ENCODE measurements around the gene SMAD5. TPM values are rescaled to one million over a fixed set of nuclear protein-coding genes. Genes with fewer than 3 reads are reported as not detected.

SMAD5 gene
- total RNA-seq, 4 donors from 2014 or later: 51.8 to 122 (median 63.3) TPM

DNA sequence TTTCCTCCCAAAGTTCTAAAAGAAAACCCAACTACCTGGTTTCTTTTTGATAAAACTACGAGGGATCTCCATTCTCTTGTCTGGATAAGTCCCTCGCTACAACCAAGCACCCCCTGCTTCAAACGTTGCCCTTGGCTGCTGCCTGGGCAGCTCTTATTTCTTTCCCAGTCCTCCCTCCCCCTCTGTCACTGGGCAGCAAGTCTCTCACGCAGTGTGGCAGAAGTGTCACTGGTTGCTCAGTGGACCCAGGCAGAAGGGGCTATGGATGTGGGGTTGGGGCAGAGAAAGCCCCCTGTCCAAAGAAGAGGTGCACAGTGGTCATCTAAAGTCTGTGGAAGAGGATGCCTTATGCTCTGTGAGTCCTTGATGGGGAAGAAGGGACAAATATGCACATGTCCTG lies 67.5 kb downstream of the SMAD5 start:
- H3K9me3 ChIP-seq: no peaks in the 10 kb centered on the region
- no peak for DNase-seq
- intact Hi-C loops (cut with DNase I): no loop called here
- TF ChIP-seq, protein P1, sequence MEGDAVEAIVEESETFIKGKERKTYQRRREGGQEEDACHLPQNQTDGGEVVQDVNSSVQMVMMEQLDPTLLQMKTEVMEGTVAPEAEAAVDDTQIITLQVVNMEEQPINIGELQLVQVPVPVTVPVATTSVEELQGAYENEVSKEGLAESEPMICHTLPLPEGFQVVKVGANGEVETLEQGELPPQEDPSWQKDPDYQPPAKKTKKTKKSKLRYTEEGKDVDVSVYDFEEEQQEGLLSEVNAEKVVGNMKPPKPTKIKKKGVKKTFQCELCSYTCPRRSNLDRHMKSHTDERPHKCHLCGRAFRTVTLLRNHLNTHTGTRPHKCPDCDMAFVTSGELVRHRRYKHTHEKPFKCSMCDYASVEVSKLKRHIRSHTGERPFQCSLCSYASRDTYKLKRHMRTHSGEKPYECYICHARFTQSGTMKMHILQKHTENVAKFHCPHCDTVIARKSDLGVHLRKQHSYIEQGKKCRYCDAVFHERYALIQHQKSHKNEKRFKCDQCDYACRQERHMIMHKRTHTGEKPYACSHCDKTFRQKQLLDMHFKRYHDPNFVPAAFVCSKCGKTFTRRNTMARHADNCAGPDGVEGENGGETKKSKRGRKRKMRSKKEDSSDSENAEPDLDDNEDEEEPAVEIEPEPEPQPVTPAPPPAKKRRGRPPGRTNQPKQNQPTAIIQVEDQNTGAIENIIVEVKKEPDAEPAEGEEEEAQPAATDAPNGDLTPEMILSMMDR (IDR thresholded peaks at IDR 0.05): no peak
- no peak for TF ChIP-seq POLR2A (IDR thresholded peaks at IDR 0.05)
- H3K4me3 ChIP-seq (replicated peaks in 1 of 3): no peak overlapping the region
- H3K27ac ChIP-seq: no peak overlapping the region
- 56 to 64% methylated on average over 4 of the region's 4 CpGs for WGBS, 2 donors
- H3K36me3 ChIP-seq: no peaks in the 10 kb centered on the region
- H3K4me1 ChIP-seq: no peaks in the 10 kb centered on the region
- no peaks in the 10 kb centered on the region for H3K27me3 ChIP-seq

GRCh38 chr5:136200761-136201160 lies 68.1 kb downstream of the SMAD5 start:
- Histone ChIP-seq H3K27me3 (no peaks in the 10 kb centered on the region), H3K9me3 (no peaks in the 10 kb centered on the region), H3K36me3 (no peaks in the 10 kb centered on the region), H3K4me3 (replicated peaks in 1 of 3) (no peak overlapping the region), H3K27ac (no peak overlapping the region), H3K4me1 (no peaks in the 10 kb centered on the region)
- intact Hi-C loops (cut with DNase I): no loop called here
- no peak for DNase-seq
- whole genome bisulfite sequencing, 2 donors: 56 to 57% methylated on average over 3 of the region's 3 CpGs
- TF ChIP-seq, protein P1 (IDR thresholded peaks at IDR 0.05): no peak
- TF ChIP-seq POLR2A (IDR thresholded peaks at IDR 0.05): no peak

- no peaks in the 10 kb centered on the region for H3K9me3 ChIP-seq
- no peaks in the 10 kb centered on the region for H3K4me1 ChIP-seq
- no peak overlapping the region for H3K4me3 ChIP-seq (replicated peaks in 1 of 3)
- H3K27me3 ChIP-seq: no peaks in the 10 kb centered on the region
- intact Hi-C loops (cut with DNase I): no loop called here
- no peaks in the 10 kb centered on the region for H3K36me3 ChIP-seq
- 84 to 89% methylated on average over 4 of the region's 4 CpGs for WGBS, 2 donors
- no peak overlapping the region for H3K27ac ChIP-seq
- TF ChIP-seq, protein P1 (IDR thresholded peaks at IDR 0.05): no peak
- TF ChIP-seq POLR2A (IDR thresholded peaks at IDR 0.05): no peak
- no peak for DNase-seq
These were observed 69.2 kb downstream of the SMAD5 start for GRCh38 chr5:136201870-136202269.

GRCh38 chr5:136202469-136203205 lies 70.0 kb downstream of the SMAD5 start:
- no peaks in the 10 kb centered on the region for H3K9me3 ChIP-seq
- H3K4me1 ChIP-seq: no peaks in the 10 kb centered on the region
- TF ChIP-seq, protein P1 (IDR thresholded peaks at IDR 0.05): no peak
- TF ChIP-seq POLR2A (IDR thresholded peaks at IDR 0.05): no peak
- H3K36me3 ChIP-seq: no peaks in the 10 kb centered on the region
- H3K4me3 ChIP-seq (replicated peaks in 1 of 3): no peak overlapping the region
- no peaks in the 10 kb centered on the region for H3K27me3 ChIP-seq
- H3K27ac ChIP-seq: no peak overlapping the region
- 33 to 42% methylated on average over 13 of the region's 13 CpGs for WGBS, 2 donors
- DNase-seq: no peak
- intact Hi-C loops (cut with DNase I): no loop called here

DNA sequence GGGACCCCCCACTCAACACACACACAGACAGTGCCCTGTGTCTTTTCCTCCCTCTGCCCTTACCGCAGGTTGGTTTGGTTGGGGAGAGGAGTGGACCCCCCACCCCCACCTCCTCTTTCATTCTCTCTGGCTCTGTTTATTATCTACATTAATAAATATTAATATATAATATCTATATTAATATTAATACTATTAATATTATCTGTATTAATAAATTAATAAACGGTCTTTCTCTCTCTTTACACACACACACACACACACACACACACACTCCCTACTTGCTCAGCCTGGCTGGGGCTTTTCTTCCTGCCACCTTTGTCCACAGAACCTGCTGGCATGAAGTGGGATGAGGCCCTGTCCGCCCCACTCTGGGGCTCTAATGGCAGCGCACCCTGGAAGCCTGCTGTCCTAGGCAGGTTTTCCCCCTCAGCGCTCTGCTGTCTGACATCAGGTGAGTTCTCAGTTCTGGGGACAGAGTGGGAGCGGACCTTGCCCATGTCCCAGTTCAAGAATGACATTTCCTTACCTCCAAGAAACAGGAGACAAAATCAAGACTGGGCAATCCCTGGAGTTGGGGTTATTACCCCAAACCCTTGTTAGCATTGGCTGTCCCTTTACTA lies 70.8 kb downstream of the SMAD5 start:
- H3K4me1 ChIP-seq: no peaks in the 10 kb centered on the region
- intact Hi-C loops (cut with DNase I): no loop called here
- no peak for DNase-seq
- no peaks in the 10 kb centered on the region for H3K36me3 ChIP-seq
- no peaks in the 10 kb centered on the region for H3K27me3 ChIP-seq
- no peaks in the 10 kb centered on the region for H3K9me3 ChIP-seq
- no peak for TF ChIP-seq POLR2A (IDR thresholded peaks at IDR 0.05)
- TF ChIP-seq, protein P1 (IDR thresholded peaks at IDR 0.05): no peak
- WGBS, 2 donors: 84 to 93% methylated on average over 6 of the region's 6 CpGs
- H3K4me3 ChIP-seq (replicated peaks in 1 of 3): no peak overlapping the region
- no peak overlapping the region for H3K27ac ChIP-seq

Data from thyroid gland (tissue), 4 donors.